H9 (cell line): ENCODE data around the gene GPS1. TPM values are rescaled to one million over a fixed set of nuclear protein-coding genes. Genes with fewer than 3 reads are reported as not detected.

Experiments
- DNase-seq: peaks from one replicate; pipeline ENCODE4 v3.0.0-alpha.2; 2017
- H2AFZ ChIP-seq: one replicate; pipeline ENCODE4 v1.6.1; 2013; ENCODE audit warnings: mild to moderate bottlenecking, low read length, control low read depth, moderate library complexity
- H2AK5ac ChIP-seq: 2 replicates; pipeline ENCODE4 v1.6.1; 2013; ENCODE audit warnings: low read length, control low read depth, mixed read lengths; ENCODE audit not compliant: insufficient read length
- H2BK120ac ChIP-seq: one replicate; pipeline ENCODE4 v1.6.1; 2013; ENCODE audit warnings: low read depth, mild to moderate bottlenecking, low read length, control low read depth, inconsistent platforms; ENCODE audit not compliant: poor library complexity, severe bottlenecking
- H2BK12ac ChIP-seq: 2 replicates; pipeline ENCODE4 v1.6.1; 2013; ENCODE audit warnings: low read length, control low read depth, mixed read lengths, low read depth; ENCODE audit not compliant: insufficient read length
- H2BK15ac ChIP-seq: 2 replicates; pipeline ENCODE4 v1.6.1; 2013; ENCODE audit warnings: low read depth, low read length, control low read depth
- H2BK20ac ChIP-seq: one replicate; pipeline ENCODE4 v1.6.1; 2013; ENCODE audit warnings: low read depth, mild to moderate bottlenecking, low read length, control low read depth, inconsistent platforms; ENCODE audit not compliant: poor library complexity, severe bottlenecking
- H2BK5ac ChIP-seq: 2 replicates; pipeline ENCODE4 v1.6.1; 2013; ENCODE audit warnings: low read length, control low read depth, mixed read lengths; ENCODE audit not compliant: insufficient read length
- H3K14ac ChIP-seq: 2 replicates; pipeline ENCODE4 v1.6.1; 2013; ENCODE audit warnings: low read length, control low read depth; ENCODE audit not compliant: insufficient read depth
- H3K18ac ChIP-seq: 2 replicates; pipeline ENCODE4 v1.6.1; 2013; ENCODE audit warnings: low read depth, mild to moderate bottlenecking, mixed read lengths, low read length, control low read depth; ENCODE audit not compliant: insufficient read length
- H3K23ac ChIP-seq: 2 replicates; pipeline ENCODE4 v1.6.1; 2013; ENCODE audit warnings: low read length, control low read depth, mixed read lengths, low read depth; ENCODE audit not compliant: insufficient read length
- H3K23me2 ChIP-seq: 2 replicates; pipeline ENCODE4 v1.6.1; 2013; ENCODE audit warnings: low read depth, mild to moderate bottlenecking, mixed read lengths, low read length, control low read depth; ENCODE audit not compliant: insufficient read length, poor library complexity, severe bottlenecking
- H3K27ac ChIP-seq: 2 replicates; pipeline ENCODE4 v1.5.1; 2013; ENCODE audit warnings: low read length, control low read depth, mixed read lengths, low read depth; ENCODE audit not compliant: insufficient read length
- H3K27me3 ChIP-seq: 2 replicates; pipeline ENCODE4 v1.6.1; 2013; ENCODE audit warnings: low read length, control low read depth, inconsistent platforms; ENCODE audit not compliant: insufficient read depth
- H3K4ac ChIP-seq: 2 replicates; pipeline ENCODE4 v1.6.1; 2013; ENCODE audit warnings: low read depth, mild to moderate bottlenecking, control low read depth, inconsistent platforms, low read length, moderate library complexity
- H3K4me1 ChIP-seq: 2 replicates; pipeline ENCODE4 v1.6.1; 2013; ENCODE audit warnings: low read length, control low read depth, inconsistent platforms; ENCODE audit not compliant: insufficient read depth
- H3K4me2 ChIP-seq: 2 replicates; pipeline ENCODE4 v1.6.1; 2013; ENCODE audit warnings: low read length, control low read depth, mixed read lengths; ENCODE audit not compliant: insufficient read length, insufficient read depth
- H3K56ac ChIP-seq: 2 replicates; pipeline ENCODE4 v1.6.1; 2013; ENCODE audit warnings: low read depth, mild to moderate bottlenecking, mixed read lengths, low read length, control low read depth; ENCODE audit not compliant: insufficient read length
- H3K79me1 ChIP-seq: 2 replicates; pipeline ENCODE4 v1.6.1; 2013; ENCODE audit warnings: low read depth, mild to moderate bottlenecking, moderate library complexity, low read length, control low read depth, inconsistent platforms; ENCODE audit not compliant: insufficient read depth, poor library complexity, severe bottlenecking
- H3K79me2 ChIP-seq: 2 replicates; pipeline ENCODE4 v1.6.1; 2013; ENCODE audit warnings: low read length, control low read depth, inconsistent platforms; ENCODE audit not compliant: insufficient read depth
- H3K9ac ChIP-seq: 2 replicates; pipeline ENCODE4 v1.6.1; 2013; ENCODE audit warnings: low read length, control low read depth, mixed read lengths; ENCODE audit not compliant: insufficient read length; ENCODE audit errors: extremely low read depth
- H3K9me3 ChIP-seq: one replicate; pipeline ENCODE4 v1.6.1; 2013; ENCODE audit warnings: low read depth, low read length, inconsistent platforms; ENCODE audit not compliant: control insufficient read depth
- H3T11ph ChIP-seq: one replicate; pipeline ENCODE4 v1.6.1; 2013; ENCODE audit warnings: mild to moderate bottlenecking, low read length, control low read depth, inconsistent platforms
- H4K20me1 ChIP-seq: one replicate; pipeline ENCODE4 v1.6.1; 2013; ENCODE audit not compliant: control insufficient read depth, insufficient read length, insufficient read depth
- H4K5ac ChIP-seq: 2 replicates; pipeline ENCODE4 v1.6.1; 2013; ENCODE audit warnings: low read depth, mild to moderate bottlenecking, mixed read lengths, low read length, control low read depth; ENCODE audit not compliant: insufficient read length
- H4K8ac ChIP-seq: replicated peaks from 2 replicates; pipeline ENCODE4 v1.6.1; 2013; ENCODE audit warnings: low read length, control low read depth, mixed read lengths, low read depth; ENCODE audit not compliant: insufficient read length
- H4K91ac ChIP-seq: 2 replicates; pipeline ENCODE4 v1.6.1; 2013; ENCODE audit warnings: low read depth, mild to moderate bottlenecking, moderate library complexity, mixed read lengths, low read length, control low read depth; ENCODE audit not compliant: insufficient read length
- H3K27ac Mint-ChIP-seq, 3 experiments: 2 replicates in 2 of 3; 3 replicates in 1 of 3; pipeline ENCODE4 v1.8.0; 2020 to 2021; ENCODE audit warnings: mixed read lengths in 3 of 3, mild to moderate bottlenecking in 1 of 3, moderate library complexity in 1 of 3
- H3K27me3 Mint-ChIP-seq: 2 replicates; pipeline ENCODE4 v1.8.0; 2021; ENCODE audit warnings: low read depth, mild to moderate bottlenecking, moderate library complexity, mixed read lengths
- H3K36me3 Mint-ChIP-seq, 3 experiments: 2 replicates in 2 of 3; 3 replicates in 1 of 3; pipeline ENCODE4 v1.8.0; 2020 to 2021; ENCODE audit warnings: low read depth in 3 of 3, mixed read lengths in 3 of 3; ENCODE audit not compliant: insufficient read depth in 1 of 3
- H3K4me1 Mint-ChIP-seq, 2 experiments: 2 replicates each; pipeline ENCODE4 v1.8.0; 2020; ENCODE audit warnings: mixed read lengths in 2 of 2
- H3K4me3 Mint-ChIP-seq, 2 experiments: 2 replicates in 1 of 2; 3 replicates in 1 of 2; pipeline ENCODE4 v1.8.0; 2020 to 2021; ENCODE audit warnings: mild to moderate bottlenecking in 2 of 2, mixed read lengths in 2 of 2, moderate library complexity in 1 of 2
- H3K9me3 Mint-ChIP-seq, 2 experiments: 2 replicates in 1 of 2; 3 replicates in 1 of 2; pipeline ENCODE4 v1.8.0; 2020; ENCODE audit warnings: mild to moderate bottlenecking in 2 of 2, mixed read lengths in 2 of 2, moderate library complexity in 1 of 2
- WGBS: extraction: QIAGEN DNeasy Blood & Tissue Kit; methylation state at CpG from one replicate; pipeline ENCODE4 v1.1.7; 2013; ENCODE audit warnings: missing lambda C conversion rate, low lambda C conversion rate, mixed read lengths; ENCODE audit not compliant: insufficient read length; ENCODE audit errors: extremely low coverage; 5-methylcytosine and 5-hydroxymethylcytosine counted together
- total RNA-seq: library from RNA; stranded (reverse); gene quantifications from 2 replicates; pipeline ENCODE4 v1.2.1, GENCODE V29; 2021
- TF ChIP-seq, protein P1 (sequence below): fragments of 200-600 bp; sonication (generic); conservative IDR thresholded peaks from 3 replicates; pipeline ENCODE4 v1.8.0; 2021; ENCODE audit warnings: antibody characterized with exemption, mild to moderate bottlenecking

The GPS1 gene
- total RNA-seq, 1 experiment from 2014 or later: 164 TPM

DNA sequence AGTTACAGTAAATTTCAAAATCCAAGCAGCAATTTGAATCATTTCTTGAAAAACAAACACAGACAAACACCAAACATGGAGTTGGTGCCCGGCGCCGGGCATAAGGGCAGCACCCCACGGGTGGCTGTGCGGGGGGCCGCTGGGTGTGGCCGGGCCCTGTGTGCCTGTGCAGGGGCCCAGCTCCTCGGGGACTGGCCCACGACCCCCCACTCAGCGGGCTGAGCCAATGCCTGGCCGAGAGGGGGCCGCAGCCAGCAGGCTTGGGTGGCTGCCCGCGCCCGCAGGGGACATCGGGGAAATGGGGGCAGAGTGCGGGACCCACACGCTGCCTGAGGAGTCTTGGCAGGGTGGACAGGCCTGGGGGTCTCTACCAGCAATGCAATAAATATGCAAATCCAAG lies 26.7 kb downstream of the GPS1 start:
- H3K27ac Mint-ChIP-seq: peak overlapping the region in 2 of 3 experiments; percentile 44 to 83; a peak in 2 of 7 replicates
- H3K4me3 Mint-ChIP-seq: no peak overlapping the region

More for the DNA sequence above, 26.7 kb downstream of the GPS1 start:
- H2BK20ac ChIP-seq: no peak overlapping the region
- H4K20me1 ChIP-seq: no peaks in the 10 kb centered on the region
- DNase-seq: no peak
- no peaks in the 10 kb centered on the region; a peak in 2 of 4 replicates for H3K4me1 Mint-ChIP-seq
- H2BK5ac ChIP-seq: no peak overlapping the region
- H4K91ac ChIP-seq: no peak overlapping the region
- no peak overlapping the region for H3K4ac ChIP-seq
- H3K56ac ChIP-seq: no peak overlapping the region
- no peak overlapping the region for H2AK5ac ChIP-seq
- no peak overlapping the region for H2BK120ac ChIP-seq
- no peak overlapping the region for H4K8ac ChIP-seq
- H3K23me2 ChIP-seq: no peaks in the 10 kb centered on the region
- WGBS: no CpG with 5 or more reads among the region's 18 CpGs
- no peak overlapping the region for H3K9ac ChIP-seq
- H3K27me3 ChIP-seq: no peaks in the 10 kb centered on the region
- TF ChIP-seq, protein P1, sequence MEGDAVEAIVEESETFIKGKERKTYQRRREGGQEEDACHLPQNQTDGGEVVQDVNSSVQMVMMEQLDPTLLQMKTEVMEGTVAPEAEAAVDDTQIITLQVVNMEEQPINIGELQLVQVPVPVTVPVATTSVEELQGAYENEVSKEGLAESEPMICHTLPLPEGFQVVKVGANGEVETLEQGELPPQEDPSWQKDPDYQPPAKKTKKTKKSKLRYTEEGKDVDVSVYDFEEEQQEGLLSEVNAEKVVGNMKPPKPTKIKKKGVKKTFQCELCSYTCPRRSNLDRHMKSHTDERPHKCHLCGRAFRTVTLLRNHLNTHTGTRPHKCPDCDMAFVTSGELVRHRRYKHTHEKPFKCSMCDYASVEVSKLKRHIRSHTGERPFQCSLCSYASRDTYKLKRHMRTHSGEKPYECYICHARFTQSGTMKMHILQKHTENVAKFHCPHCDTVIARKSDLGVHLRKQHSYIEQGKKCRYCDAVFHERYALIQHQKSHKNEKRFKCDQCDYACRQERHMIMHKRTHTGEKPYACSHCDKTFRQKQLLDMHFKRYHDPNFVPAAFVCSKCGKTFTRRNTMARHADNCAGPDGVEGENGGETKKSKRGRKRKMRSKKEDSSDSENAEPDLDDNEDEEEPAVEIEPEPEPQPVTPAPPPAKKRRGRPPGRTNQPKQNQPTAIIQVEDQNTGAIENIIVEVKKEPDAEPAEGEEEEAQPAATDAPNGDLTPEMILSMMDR: no peak
- no peaks in the 10 kb centered on the region for H3K9me3 ChIP-seq
- no peak overlapping the region for H3K18ac ChIP-seq
- H2BK12ac ChIP-seq: no peak overlapping the region
- no peak overlapping the region for H3K4me2 ChIP-seq
- H3K23ac ChIP-seq: no peak overlapping the region
- H3K79me2 ChIP-seq: no peaks in the 10 kb centered on the region
- H2BK15ac ChIP-seq: no peak overlapping the region
- no peak overlapping the region for H4K5ac ChIP-seq
- peaks cover 18 to 42% (median 40%) of the 10 kb centered on the region in 3 experiments; a peak in 6 of 7 replicates for H3K36me3 Mint-ChIP-seq
- no peaks in the 10 kb centered on the region for H3K9me3 Mint-ChIP-seq
- H3K14ac ChIP-seq: no peak overlapping the region
- no peak overlapping the region for H2AFZ ChIP-seq
- no peak overlapping the region for H3K27ac ChIP-seq
- no peaks in the 10 kb centered on the region for H3K79me1 ChIP-seq
- no peaks in the 10 kb centered on the region for H3K4me1 ChIP-seq
- peaks cover 19% of the 10 kb centered on the region for H3K27me3 Mint-ChIP-seq
- H3T11ph ChIP-seq: no peak overlapping the region
